ENCODE data around the gene TMCO4.

- TF ChIP-seq, protein P1, sequence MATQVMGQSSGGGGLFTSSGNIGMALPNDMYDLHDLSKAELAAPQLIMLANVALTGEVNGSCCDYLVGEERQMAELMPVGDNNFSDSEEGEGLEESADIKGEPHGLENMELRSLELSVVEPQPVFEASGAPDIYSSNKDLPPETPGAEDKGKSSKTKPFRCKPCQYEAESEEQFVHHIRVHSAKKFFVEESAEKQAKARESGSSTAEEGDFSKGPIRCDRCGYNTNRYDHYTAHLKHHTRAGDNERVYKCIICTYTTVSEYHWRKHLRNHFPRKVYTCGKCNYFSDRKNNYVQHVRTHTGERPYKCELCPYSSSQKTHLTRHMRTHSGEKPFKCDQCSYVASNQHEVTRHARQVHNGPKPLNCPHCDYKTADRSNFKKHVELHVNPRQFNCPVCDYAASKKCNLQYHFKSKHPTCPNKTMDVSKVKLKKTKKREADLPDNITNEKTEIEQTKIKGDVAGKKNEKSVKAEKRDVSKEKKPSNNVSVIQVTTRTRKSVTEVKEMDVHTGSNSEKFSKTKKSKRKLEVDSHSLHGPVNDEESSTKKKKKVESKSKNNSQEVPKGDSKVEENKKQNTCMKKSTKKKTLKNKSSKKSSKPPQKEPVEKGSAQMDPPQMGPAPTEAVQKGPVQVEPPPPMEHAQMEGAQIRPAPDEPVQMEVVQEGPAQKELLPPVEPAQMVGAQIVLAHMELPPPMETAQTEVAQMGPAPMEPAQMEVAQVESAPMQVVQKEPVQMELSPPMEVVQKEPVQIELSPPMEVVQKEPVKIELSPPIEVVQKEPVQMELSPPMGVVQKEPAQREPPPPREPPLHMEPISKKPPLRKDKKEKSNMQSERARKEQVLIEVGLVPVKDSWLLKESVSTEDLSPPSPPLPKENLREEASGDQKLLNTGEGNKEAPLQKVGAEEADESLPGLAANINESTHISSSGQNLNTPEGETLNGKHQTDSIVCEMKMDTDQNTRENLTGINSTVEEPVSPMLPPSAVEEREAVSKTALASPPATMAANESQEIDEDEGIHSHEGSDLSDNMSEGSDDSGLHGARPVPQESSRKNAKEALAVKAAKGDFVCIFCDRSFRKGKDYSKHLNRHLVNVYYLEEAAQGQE (IDR thresholded peaks at IDR 0.05; ENCODE audit: low read depth) = no peak
- TF ChIP-seq RAD21 (IDR thresholded peaks at IDR 0.05; ENCODE audit: low read depth) (no peak), TAF1 (IDR thresholded peaks at IDR 0.05; ENCODE audit: low read depth) (no peak), FOXM1 (IDR thresholded peaks at IDR 0.05; ENCODE audit: borderline replicate concordance, low read depth) (no peak), MAX (IDR thresholded peaks at IDR 0.05) (no peak), CEBPB (IDR thresholded peaks at IDR 0.05) (no peak), CREB1 (IDR thresholded peaks at IDR 0.05; ENCODE audit: low read depth) (no peak)
Measured at GRCh38 chr1:19744886-19745285, 54.8 kb downstream of the TMCO4 start.
